HepG2 (cell line): ENCODE measurements around the gene ABHD11. TPM values are rescaled to one million over a fixed set of nuclear protein-coding genes. Genes with fewer than 3 reads are reported as not detected.

Source experiments
- HDAC2 ChIP-seq: sonication (generic); formaldehyde crosslinking; IDR thresholded peaks from 2 replicates; pipeline ENCODE4 v1.4.0; 2020; ENCODE audit warnings: missing genetic modification reagents
- KLF16 ChIP-seq, 2 experiments: sonication (generic) in 1 of 2; formaldehyde crosslinking in 1 of 2; IDR thresholded peaks; 2 replicates each; pipeline versions ENCODE4 v1.6.1 to v1.8.0; 2016 to 2023; ENCODE audit warnings: missing genetic modification reagents in 2 of 2, missing compliant biosample characterization in 1 of 2
- MIER3 ChIP-seq: IDR thresholded peaks from 2 replicates; pipeline ENCODE4 v1.6.1; 2016; ENCODE audit warnings: missing compliant biosample characterization, borderline replicate concordance
- MYC ChIP-seq: sonication (generic); formaldehyde crosslinking; IDR thresholded peaks from 2 replicates; pipeline ENCODE4 v1.9.0; 2021; ENCODE audit warnings: missing genetic modification reagents, borderline replicate concordance
- NFYC ChIP-seq: IDR thresholded peaks from 2 replicates; pipeline ENCODE4 v1.6.1; 2016; ENCODE audit warnings: missing genetic modification reagents, missing compliant biosample characterization
- RELA ChIP-seq: sonication (generic); formaldehyde crosslinking; IDR thresholded peaks from 2 replicates; pipeline ENCODE4 v1.4.0; 2020; ENCODE audit warnings: missing genetic modification reagents
- ZFP90 ChIP-seq: sonication (generic); formaldehyde crosslinking; IDR thresholded peaks from 2 replicates; pipeline ENCODE4 v1.8.0; 2022; ENCODE audit warnings: missing genetic modification reagents, mild to moderate bottlenecking, inconsistent platforms, borderline replicate concordance
- ZFX ChIP-seq: sonication (generic); formaldehyde crosslinking; IDR thresholded peaks from 2 replicates; pipeline ENCODE4 v1.4.0; 2020; ENCODE audit warnings: mild to moderate bottlenecking, low read depth, missing genetic modification reagents, moderate library complexity
- ZNF17 ChIP-seq: sonication (generic); formaldehyde crosslinking; IDR thresholded peaks from 2 replicates; pipeline ENCODE4 v1.5.0; 2020; ENCODE audit warnings: mild to moderate bottlenecking, missing genetic modification reagents
- ZNF556 ChIP-seq: sonication (generic); formaldehyde crosslinking; IDR thresholded peaks from 2 replicates; pipeline ENCODE4 v1.4.0; 2020; ENCODE audit warnings: mild to moderate bottlenecking, missing genetic modification reagents, borderline replicate concordance
- ZNF570 ChIP-seq: sonication (generic); formaldehyde crosslinking; IDR thresholded peaks from 2 replicates; pipeline ENCODE4 v1.4.0; 2020; ENCODE audit warnings: mild to moderate bottlenecking, missing genetic modification reagents, borderline replicate concordance
- ZNF674 ChIP-seq: sonication (generic); formaldehyde crosslinking; IDR thresholded peaks from 2 replicates; pipeline ENCODE4 v1.5.0; 2020; ENCODE audit warnings: low read depth, mild to moderate bottlenecking, missing genetic modification reagents
- polyA plus RNA-seq, 8 experiments: library from polyadenylated mRNA; depleted of rRNA in 3 of 8; stranded (reverse) in 7 of 8; unstranded in 1 of 8; fragments of >200 nt; fragmentation: Illumina TruSeq in 4 of 8; extraction: Trizol in 4 of 8; gene quantifications; 2 replicates each; pipeline versions ENCODE4 v1.2.1 to v1.2.3, GENCODE V29; 2011 to 2016; ENCODE audit warnings: low read depth in 4 of 8, missing spikeins in 1 of 8, mixed read lengths in 1 of 8; ENCODE audit not compliant: insufficient read depth in 1 of 8
- total RNA-seq, 5 experiments: library from RNA; depleted of rRNA; stranded (reverse); fragments of >200 nt; fragmentation: Illumina TruSeq; extraction: Trizol; gene quantifications; 2 replicates each; pipeline ENCODE4 v1.2.3, GENCODE V29; 2016; ENCODE audit warnings: low read depth in 1 of 5
- TF ChIP-seq, protein P1 (sequence below): sonication (generic); formaldehyde crosslinking; conservative IDR thresholded peaks from 2 replicates; pipeline ENCODE4 v1.4.0; 2020; ENCODE audit warnings: missing genetic modification reagents
- TF ChIP-seq, protein P2 (sequence below): sonication (generic); formaldehyde crosslinking; IDR thresholded peaks from 2 replicates; pipeline ENCODE4 v1.5.0; 2020; ENCODE audit warnings: missing genetic modification reagents
- TF ChIP-seq, protein P3 (sequence below): sonication (generic); formaldehyde crosslinking; IDR thresholded peaks from 2 replicates; pipeline ENCODE4 v1.4.0; 2020; ENCODE audit warnings: missing genetic modification reagents, borderline replicate concordance
- TF ChIP-seq, protein P4 (sequence below): sonication (generic); formaldehyde crosslinking; IDR thresholded peaks from 2 replicates; pipeline ENCODE4 v1.5.1; 2020; ENCODE audit warnings: mild to moderate bottlenecking, missing genetic modification reagents, moderate library complexity

Gene ABHD11
- total and polyA plus RNA-seq, 2 of the 13 experiments (the other 11 are each of a cell fraction or from before 2014, with no cell fraction given), result 7.0 to 8.1 TPM

DNA sequence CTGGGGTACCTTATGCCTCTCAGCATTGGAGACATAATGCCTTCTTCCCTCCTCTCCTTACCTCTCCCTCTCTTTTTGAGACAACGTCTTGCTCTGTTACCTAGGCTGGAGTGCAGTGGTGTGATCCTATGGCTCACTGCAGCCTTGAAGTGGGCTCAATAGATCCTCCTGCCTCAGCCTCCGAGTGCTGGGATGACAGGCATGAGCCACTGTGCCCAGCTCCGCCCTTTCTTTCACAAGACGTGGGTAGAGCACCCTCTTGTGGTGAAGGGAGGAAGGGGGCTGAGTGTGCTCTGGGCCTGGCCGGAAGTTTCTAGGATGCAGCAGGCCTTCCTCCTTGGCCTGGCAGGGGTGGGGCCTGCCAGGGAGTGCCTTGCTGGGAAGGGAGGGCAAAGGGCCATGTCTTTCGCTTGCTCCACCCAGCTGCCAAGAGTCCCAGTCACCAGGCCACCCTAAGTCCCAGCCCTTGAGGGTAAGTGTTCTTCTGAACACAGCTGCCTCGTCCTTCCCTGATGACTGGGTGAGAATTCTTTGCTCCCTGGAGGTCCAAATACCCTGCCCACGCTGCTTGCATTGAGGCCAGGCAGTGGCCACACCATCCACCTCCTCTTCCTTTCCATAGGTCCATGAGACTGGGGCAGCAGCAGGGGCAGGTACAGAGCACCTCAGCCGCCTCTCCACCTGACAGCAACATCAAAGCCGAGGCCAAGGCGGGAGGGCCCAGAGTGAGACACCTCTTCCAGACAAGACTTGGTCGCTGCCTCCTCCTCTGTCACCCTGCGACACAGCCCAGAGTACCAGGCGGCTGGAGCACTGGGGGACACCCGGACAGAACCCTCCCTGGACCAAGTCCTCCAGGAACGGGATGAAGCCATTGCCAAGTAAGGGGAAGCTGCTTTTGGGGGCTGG is 3.7 kb downstream of the ABHD11 start (continued):
- TF ChIP-seq, protein P1, sequence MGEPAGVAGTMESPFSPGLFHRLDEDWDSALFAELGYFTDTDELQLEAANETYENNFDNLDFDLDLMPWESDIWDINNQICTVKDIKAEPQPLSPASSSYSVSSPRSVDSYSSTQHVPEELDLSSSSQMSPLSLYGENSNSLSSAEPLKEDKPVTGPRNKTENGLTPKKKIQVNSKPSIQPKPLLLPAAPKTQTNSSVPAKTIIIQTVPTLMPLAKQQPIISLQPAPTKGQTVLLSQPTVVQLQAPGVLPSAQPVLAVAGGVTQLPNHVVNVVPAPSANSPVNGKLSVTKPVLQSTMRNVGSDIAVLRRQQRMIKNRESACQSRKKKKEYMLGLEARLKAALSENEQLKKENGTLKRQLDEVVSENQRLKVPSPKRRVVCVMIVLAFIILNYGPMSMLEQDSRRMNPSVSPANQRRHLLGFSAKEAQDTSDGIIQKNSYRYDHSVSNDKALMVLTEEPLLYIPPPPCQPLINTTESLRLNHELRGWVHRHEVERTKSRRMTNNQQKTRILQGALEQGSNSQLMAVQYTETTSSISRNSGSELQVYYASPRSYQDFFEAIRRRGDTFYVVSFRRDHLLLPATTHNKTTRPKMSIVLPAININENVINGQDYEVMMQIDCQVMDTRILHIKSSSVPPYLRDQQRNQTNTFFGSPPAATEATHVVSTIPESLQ, result 0 out of 2 replicates have a peak, but pooled peaks have one; percentile 65
- TF ChIP-seq ZNF556 (CRISPR knock-in tag) (no peak), KLF16 (CRISPR knock-in tag; IDR thresholded peaks at IDR 0.05) (0 out of 4 replicates have a peak, but pooled peaks of 1 of the 2 experiments have one; percentile 44), ZFX (peak; percentile 89), ZNF570 (CRISPR knock-in tag) (no peak), RELA (CRISPR knock-in tag) (0 out of 2 replicates have a peak, but pooled peaks have one; percentile 64), NFYC (CRISPR knock-in tag) (0 out of 2 replicates have a peak, but pooled peaks have one; percentile 22), ZNF674 (CRISPR knock-in tag) (no peak), ZNF17 (CRISPR knock-in tag) (no peak), MIER3 (CRISPR knock-in tag) (peak; percentile 53; the same call in 1 of the 2 replicates), MYC (CRISPR knock-in tag) (peak; percentile 32; the same call in 1 of the 2 replicates), ZFP90 (CRISPR knock-in tag) (peak; percentile 21; the same call in 1 of the 2 replicates), HDAC2 (CRISPR knock-in tag) (peak; percentile 63; the same call in 1 of the 2 replicates)
- TF ChIP-seq, protein P2, sequence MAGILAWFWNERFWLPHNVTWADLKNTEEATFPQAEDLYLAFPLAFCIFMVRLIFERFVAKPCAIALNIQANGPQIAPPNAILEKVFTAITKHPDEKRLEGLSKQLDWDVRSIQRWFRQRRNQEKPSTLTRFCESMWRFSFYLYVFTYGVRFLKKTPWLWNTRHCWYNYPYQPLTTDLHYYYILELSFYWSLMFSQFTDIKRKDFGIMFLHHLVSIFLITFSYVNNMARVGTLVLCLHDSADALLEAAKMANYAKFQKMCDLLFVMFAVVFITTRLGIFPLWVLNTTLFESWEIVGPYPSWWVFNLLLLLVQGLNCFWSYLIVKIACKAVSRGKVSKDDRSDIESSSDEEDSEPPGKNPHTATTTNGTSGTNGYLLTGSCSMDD (CRISPR knock-in tag), result no peak
- TF ChIP-seq, protein P3, sequence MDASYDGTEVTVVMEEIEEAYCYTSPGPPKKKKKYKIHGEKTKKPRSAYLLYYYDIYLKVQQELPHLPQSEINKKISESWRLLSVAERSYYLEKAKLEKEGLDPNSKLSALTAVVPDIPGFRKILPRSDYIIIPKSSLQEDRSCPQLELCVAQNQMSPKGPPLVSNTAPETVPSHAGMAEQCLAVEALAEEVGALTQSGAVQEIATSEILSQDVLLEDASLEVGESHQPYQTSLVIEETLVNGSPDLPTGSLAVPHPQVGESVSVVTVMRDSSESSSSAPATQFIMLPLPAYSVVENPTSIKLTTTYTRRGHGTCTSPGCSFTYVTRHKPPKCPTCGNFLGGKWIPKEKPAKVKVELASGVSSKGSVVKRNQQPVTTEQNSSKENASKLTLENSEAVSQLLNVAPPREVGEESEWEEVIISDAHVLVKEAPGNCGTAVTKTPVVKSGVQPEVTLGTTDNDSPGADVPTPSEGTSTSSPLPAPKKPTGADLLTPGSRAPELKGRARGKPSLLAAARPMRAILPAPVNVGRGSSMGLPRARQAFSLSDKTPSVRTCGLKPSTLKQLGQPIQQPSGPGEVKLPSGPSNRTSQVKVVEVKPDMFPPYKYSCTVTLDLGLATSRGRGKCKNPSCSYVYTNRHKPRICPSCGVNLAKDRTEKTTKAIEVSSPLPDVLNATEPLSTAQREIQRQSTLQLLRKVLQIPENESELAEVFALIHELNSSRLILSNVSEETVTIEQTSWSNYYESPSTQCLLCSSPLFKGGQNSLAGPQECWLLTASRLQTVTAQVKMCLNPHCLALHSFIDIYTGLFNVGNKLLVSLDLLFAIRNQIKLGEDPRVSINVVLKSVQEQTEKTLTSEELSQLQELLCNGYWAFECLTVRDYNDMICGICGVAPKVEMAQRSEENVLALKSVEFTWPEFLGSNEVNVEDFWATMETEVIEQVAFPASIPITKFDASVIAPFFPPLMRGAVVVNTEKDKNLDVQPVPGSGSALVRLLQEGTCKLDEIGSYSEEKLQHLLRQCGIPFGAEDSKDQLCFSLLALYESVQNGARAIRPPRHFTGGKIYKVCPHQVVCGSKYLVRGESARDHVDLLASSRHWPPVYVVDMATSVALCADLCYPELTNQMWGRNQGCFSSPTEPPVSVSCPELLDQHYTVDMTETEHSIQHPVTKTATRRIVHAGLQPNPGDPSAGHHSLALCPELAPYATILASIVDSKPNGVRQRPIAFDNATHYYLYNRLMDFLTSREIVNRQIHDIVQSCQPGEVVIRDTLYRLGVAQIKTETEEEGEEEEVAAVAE (CRISPR knock-in tag), result peak; percentile 56; the same call in 1 of the 2 replicates
- TF ChIP-seq, protein P4, sequence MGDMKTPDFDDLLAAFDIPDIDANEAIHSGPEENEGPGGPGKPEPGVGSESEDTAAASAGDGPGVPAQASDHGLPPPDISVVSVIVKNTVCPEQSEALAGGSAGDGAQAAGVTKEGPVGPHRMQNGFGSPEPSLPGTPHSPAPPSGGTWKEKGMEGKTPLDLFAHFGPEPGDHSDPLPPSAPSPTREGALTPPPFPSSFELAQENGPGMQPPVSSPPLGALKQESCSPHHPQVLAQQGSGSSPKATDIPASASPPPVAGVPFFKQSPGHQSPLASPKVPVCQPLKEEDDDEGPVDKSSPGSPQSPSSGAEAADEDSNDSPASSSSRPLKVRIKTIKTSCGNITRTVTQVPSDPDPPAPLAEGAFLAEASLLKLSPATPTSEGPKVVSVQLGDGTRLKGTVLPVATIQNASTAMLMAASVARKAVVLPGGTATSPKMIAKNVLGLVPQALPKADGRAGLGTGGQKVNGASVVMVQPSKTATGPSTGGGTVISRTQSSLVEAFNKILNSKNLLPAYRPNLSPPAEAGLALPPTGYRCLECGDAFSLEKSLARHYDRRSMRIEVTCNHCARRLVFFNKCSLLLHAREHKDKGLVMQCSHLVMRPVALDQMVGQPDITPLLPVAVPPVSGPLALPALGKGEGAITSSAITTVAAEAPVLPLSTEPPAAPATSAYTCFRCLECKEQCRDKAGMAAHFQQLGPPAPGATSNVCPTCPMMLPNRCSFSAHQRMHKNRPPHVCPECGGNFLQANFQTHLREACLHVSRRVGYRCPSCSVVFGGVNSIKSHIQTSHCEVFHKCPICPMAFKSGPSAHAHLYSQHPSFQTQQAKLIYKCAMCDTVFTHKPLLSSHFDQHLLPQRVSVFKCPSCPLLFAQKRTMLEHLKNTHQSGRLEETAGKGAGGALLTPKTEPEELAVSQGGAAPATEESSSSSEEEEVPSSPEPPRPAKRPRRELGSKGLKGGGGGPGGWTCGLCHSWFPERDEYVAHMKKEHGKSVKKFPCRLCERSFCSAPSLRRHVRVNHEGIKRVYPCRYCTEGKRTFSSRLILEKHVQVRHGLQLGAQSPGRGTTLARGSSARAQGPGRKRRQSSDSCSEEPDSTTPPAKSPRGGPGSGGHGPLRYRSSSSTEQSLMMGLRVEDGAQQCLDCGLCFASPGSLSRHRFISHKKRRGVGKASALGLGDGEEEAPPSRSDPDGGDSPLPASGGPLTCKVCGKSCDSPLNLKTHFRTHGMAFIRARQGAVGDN (CRISPR knock-in tag), result peak; percentile 73
